Esophagus muscularis mucosa (tissue), 4 donors: ENCODE results near the gene BRF1. TPM values are rescaled to one million over a fixed set of nuclear protein-coding genes. Genes with fewer than 3 reads are reported as not detected.

Experiments used
- DNase-seq: peaks from one replicate; pipeline ENCODE4 v3.0.0-alpha.2; 2017; ENCODE audit errors: extremely low spot score
- H3K27ac ChIP-seq, 4 donors: fragments of 200-600 bp; sonication (generic); replicated peaks in 1 of 4; 1 replicate in 3 of 4; 2 replicates in 1 of 4; pipeline ENCODE4 v1.5.1; 2016 to 2019; ENCODE audit warnings: mild to moderate bottlenecking in 1 of 4
- H3K27me3 ChIP-seq, 4 donors: fragments of 200-600 bp; sonication (generic); one replicate each; pipeline versions ENCODE4 v1.5.1 to v1.6.0; 2016 to 2019
- H3K36me3 ChIP-seq, 4 donors: fragments of 200-600 bp; sonication (generic); one replicate each; pipeline ENCODE4 v1.5.1; 2016 to 2019
- H3K4me1 ChIP-seq, 4 donors: fragments of 200-600 bp; sonication (generic); one replicate each; pipeline ENCODE4 v1.5.1; 2016 to 2019
- H3K4me3 ChIP-seq, 4 donors: fragments of 200-600 bp; sonication (generic); 1 replicate in 2 of 4; 2 replicates in 2 of 4; pipeline ENCODE4 v1.5.1; 2016 to 2019; ENCODE audit warnings: mild to moderate bottlenecking in 4 of 4, moderate library complexity in 1 of 4
- H3K9me3 ChIP-seq, 4 donors: fragments of 200-600 bp; sonication (generic); 1 replicate in 3 of 4; 2 replicates in 1 of 4; pipeline ENCODE4 v1.5.1; 2016 to 2019
- EP300 ChIP-seq: sonication (generic); formaldehyde crosslinking; IDR thresholded peaks from one replicate; pipeline ENCODE4 v1.6.1; 2017; ENCODE audit warnings: antibody characterized with exemption
- POLR2A ChIP-seq: fragments of 450-650 bp; IDR thresholded peaks from one replicate; pipeline ENCODE4 v1.6.1; 2017; ENCODE audit warnings: antibody characterized with exemption, moderate library complexity, mild to moderate bottlenecking, low read depth
- POLR2AphosphoS5 ChIP-seq, 2 donors: sonication (generic); formaldehyde crosslinking; IDR thresholded peaks; one replicate each; pipeline ENCODE4 v1.6.1; 2017; ENCODE audit warnings: antibody characterized with exemption in 2 of 2
- WGBS: methylation state at CpG from one replicate; pipeline ENCODE4 v1.1.5; 2018; 5-methylcytosine and 5-hydroxymethylcytosine counted together
- intact Hi-C: fragments of 100-400 bp; cut with DNase I; formaldehyde crosslinking; loops from one replicate; pipeline ENCODE4 v1.15.1; 2023
- total RNA-seq, 4 donors: library from RNA; depleted of rRNA; stranded (reverse); fragments of >200 nt; gene quantifications; one replicate each; pipeline versions ENCODE4 v1.1.0 to v1.2.1, GENCODE V29; 2016
- TF ChIP-seq, protein P1 (sequence below), 3 experiments: fragments of 200-600 bp in 2 of 3; fragments of 450-650 bp in 1 of 3; sonication (generic) in 2 of 3; IDR thresholded peaks; one replicate each; pipeline ENCODE4 v1.5.1; 2017 to 2019; ENCODE audit warnings: antibody characterized with exemption in 3 of 3, mild to moderate bottlenecking in 2 of 3, moderate library complexity in 1 of 3

The BRF1 gene
- total RNA-seq, 4 donors from 2014 or later, result 23.0 to 47.3 (median 41.4) TPM

DNA sequence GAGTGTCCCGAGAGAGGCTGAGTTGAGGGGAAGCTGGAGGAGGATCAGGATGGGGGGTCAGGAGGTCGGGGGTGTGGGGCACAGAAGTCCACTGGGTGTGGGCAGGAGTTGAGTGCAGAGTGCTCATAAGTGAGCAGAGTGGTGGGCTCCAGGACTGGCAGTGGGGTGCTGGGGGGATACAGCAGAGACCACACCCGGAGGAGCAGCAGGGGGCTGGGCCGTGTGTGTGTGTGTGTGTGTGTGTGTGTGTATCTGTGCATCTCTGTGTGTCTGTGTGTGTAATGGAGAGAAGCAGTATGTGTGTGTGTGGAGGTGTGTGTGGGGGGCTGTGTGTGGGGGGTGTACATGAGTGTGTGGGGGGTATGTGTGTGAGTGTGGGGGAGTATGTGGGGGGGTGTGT lies 114.8 kb downstream of the BRF1 start:
- H3K4me1 ChIP-seq, result peaks cover 8 to 18% (median 14%) of the 10 kb centered on the region in 4 donors
- peaks cover 0 to 38% (median 0%) of the 10 kb centered on the region in 4 donors for H3K27me3 ChIP-seq
- no peak for TF ChIP-seq POLR2A
- no peak for TF ChIP-seq POLR2AphosphoS5 (IDR thresholded peaks at IDR 0.05)
- TF ChIP-seq, protein P1, sequence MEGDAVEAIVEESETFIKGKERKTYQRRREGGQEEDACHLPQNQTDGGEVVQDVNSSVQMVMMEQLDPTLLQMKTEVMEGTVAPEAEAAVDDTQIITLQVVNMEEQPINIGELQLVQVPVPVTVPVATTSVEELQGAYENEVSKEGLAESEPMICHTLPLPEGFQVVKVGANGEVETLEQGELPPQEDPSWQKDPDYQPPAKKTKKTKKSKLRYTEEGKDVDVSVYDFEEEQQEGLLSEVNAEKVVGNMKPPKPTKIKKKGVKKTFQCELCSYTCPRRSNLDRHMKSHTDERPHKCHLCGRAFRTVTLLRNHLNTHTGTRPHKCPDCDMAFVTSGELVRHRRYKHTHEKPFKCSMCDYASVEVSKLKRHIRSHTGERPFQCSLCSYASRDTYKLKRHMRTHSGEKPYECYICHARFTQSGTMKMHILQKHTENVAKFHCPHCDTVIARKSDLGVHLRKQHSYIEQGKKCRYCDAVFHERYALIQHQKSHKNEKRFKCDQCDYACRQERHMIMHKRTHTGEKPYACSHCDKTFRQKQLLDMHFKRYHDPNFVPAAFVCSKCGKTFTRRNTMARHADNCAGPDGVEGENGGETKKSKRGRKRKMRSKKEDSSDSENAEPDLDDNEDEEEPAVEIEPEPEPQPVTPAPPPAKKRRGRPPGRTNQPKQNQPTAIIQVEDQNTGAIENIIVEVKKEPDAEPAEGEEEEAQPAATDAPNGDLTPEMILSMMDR (IDR thresholded peaks at IDR 0.05), result no peak
- TF ChIP-seq EP300, result no peak
- H3K4me3 ChIP-seq, result no peak overlapping the region
- no peak overlapping the region for H3K27ac ChIP-seq
- intact Hi-C loops, result no loop called here
- no peak for DNase-seq
- peaks cover 0 to 10% (median 6%) of the 10 kb centered on the region in 4 donors for H3K9me3 ChIP-seq
- no peaks in the 10 kb centered on the region for H3K36me3 ChIP-seq
- 39% methylated on average over 4 of the region's 4 CpGs for WGBS

DNA sequence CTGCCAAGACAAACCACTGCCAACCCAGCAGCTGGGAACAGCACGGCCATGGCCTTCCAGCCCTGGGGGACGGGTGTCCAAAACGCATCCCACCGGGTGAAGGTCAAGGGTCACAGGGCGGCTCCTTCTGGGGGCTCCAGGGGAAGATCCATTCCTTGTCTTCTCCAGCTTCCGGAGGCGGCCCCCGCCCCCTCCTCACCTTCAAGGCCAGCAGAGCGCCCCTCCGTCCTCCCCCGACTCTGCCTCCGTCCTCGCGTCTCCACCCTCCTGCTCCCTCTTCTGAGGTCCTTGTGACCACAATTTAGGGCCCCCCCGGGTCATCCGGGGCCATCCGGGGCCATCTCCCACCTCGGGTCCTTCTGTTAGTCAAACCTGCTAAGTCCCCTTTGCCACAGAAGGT lies 115.8 kb downstream of the BRF1 start:
- H3K36me3 ChIP-seq, result no peaks in the 10 kb centered on the region
- intact Hi-C loops, result no loop called here
- peaks cover 14 to 27% (median 21%) of the 10 kb centered on the region in 4 donors for H3K4me1 ChIP-seq
- H3K4me3 ChIP-seq, result no peak overlapping the region
- TF ChIP-seq, protein P1 (IDR thresholded peaks at IDR 0.05), result no peak
- TF ChIP-seq POLR2A, result no peak
- WGBS, result 84% methylated on average over 15 of the region's 18 CpGs
- H3K27me3 ChIP-seq, result peaks cover 0 to 33% (median 0%) of the 10 kb centered on the region in 4 donors
- peaks cover 0 to 10% (median 6%) of the 10 kb centered on the region in 4 donors for H3K9me3 ChIP-seq
- DNase-seq, result no peak
- no peak overlapping the region for H3K27ac ChIP-seq

DNA sequence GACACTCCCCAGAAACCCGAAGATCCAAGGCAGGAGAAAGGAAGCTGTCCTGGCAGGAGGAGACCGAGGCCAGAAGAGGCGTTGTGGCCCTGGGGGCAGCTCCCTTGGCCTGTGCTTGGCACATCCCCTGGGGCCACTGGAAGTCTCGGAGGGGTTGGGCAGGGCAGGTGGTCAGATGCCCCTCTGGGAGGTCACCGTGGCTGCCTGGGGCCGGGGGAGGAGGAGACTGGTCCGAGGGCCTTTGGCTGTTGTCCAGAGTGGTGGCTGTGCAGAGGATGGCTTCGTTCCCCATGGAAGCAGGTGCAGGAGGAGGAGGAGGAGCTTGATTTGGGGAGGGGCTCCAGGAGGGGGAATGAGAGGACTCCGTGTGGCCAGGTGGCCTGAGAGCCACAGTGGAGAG lies 116.3 kb downstream of the BRF1 start:
- no peak for DNase-seq
- Histone ChIP-seq H3K9me3 (peaks cover 0 to 10% (median 6%) of the 10 kb centered on the region in 4 donors), H3K27me3 (peaks cover 0 to 33% (median 0%) of the 10 kb centered on the region in 4 donors), H3K4me3 (no peak overlapping the region), H3K36me3 (no peaks in the 10 kb centered on the region), H3K27ac (no peak overlapping the region), H3K4me1 (peaks cover 14 to 32% (median 24%) of the 10 kb centered on the region in 4 donors)
- intact Hi-C loops, result no loop called here
- WGBS, result 80% methylated on average over 4 of the region's 9 CpGs
- TF ChIP-seq, protein P1 (IDR thresholded peaks at IDR 0.05), result no peak
- no peak for TF ChIP-seq EP300
- TF ChIP-seq POLR2AphosphoS5 (IDR thresholded peaks at IDR 0.05), result no peak
- TF ChIP-seq POLR2A, result no peak

DNA sequence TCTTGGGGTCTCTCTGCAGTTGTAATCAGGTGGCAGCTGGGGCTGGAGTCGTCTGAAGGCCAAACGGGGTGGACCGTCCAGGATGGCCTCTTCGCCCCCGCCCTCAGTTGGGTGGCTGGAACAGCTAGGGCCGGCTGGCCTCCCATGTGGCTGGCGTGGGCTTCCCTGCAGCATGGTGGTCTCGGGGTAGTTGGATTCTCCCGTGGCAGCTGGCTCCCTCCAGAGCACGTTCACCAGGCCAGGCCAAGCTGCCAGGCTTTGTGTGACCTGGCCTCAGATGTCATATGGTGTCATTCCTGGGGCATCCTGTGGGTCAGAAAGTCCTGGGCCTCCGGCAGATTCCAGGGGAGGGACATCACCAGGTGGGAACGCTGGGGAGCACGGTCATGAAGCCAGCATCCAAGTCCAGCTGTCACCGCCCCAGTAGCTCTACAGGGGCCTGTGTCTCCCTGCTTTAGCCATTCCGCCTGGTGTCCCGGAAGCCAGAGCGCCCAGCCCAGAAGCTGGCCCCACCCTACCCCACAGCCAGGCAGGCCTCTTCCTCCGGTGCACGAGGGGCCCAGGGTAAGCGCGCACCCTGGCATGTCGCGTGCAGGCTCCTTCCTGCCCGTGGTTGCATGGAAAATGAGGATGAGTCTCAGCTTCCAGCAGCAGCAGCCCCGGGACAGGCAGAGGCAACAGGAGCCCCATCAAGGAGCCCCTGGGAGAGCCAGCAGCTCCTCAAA lies 118.3 kb downstream of the BRF1 start:
- TF ChIP-seq, protein P1 (IDR thresholded peaks at IDR 0.05), result no peak
- no peak for TF ChIP-seq POLR2A
- H3K36me3 ChIP-seq, result no peaks in the 10 kb centered on the region
- 71% methylated on average over 14 of the region's 25 CpGs for WGBS
- H3K27me3 ChIP-seq, result peaks cover 0 to 21% (median 0%) of the 10 kb centered on the region in 4 donors
- H3K27ac ChIP-seq, result no peak overlapping the region
- intact Hi-C loops, result no loop called here
- DNase-seq, result no peak
- H3K4me3 ChIP-seq, result no peak overlapping the region
- peaks cover 14 to 32% (median 25%) of the 10 kb centered on the region in 4 donors for H3K4me1 ChIP-seq
- H3K9me3 ChIP-seq, result no peaks in the 10 kb centered on the region
